NCI-H1436 (cell line): ENCODE results near the gene ACVR1.

Source experiments
- DNase-seq: peaks from one replicate; lab custom pipeline; 2025; lab: John Stamatoyannopoulos, UW

ACVR1 gene

DNA sequence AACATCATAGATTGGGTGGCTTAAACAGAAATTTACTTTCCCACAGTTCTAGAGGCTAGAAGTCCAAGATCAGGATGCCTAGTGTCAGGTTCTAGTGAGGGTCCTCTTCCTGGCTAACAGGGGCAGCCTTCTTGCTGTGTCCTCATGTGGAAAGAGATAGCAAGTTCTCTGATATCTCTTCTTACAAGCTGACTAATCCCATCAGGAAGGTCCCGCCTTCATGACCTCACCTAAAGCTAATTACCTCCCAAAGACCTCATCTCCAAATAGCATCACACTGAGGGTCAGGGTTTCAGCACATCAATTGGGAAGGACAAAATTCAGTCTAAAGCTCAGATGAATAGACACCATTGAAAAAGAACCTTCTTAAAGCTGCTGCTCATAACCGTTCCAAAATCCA, 22.9 kb downstream of the ACVR1 start:
- DNase-seq, result no peak

- DNase-seq, result no peak
These were observed 26.5 kb downstream of the ACVR1 start for GRCh38 chr2:157849591-157849990.

DNA sequence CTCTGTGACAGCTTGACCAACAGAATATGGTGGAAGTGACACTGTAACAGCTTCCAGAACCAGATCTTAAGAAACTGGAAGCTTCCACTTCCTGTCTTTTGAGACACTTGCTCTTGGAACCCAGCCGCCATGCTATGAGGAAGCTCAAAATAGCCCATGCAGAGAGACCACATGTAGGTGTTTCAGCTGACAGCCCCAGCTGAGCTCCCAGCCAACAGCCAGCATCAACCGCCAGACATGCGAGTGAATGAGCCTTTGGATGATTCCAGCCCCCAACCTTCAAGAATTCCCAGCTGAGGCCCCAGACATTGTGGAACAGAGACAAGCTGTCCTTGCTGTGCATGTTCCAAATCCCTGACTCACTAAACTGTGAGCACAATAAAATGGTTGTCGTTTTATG, 27.9 kb downstream of the ACVR1 start:
- DNase-seq, result no peak

- no peak for DNase-seq
These were observed 31.0 kb downstream of the ACVR1 start for GRCh38 chr2:157845081-157845480.

- no peak for DNase-seq
These were observed 32.2 kb downstream of the ACVR1 start for GRCh38 chr2:157843935-157844334.

- no peak for DNase-seq
These were observed 33.0 kb downstream of the ACVR1 start for GRCh38 chr2:157843081-157843480.

DNA sequence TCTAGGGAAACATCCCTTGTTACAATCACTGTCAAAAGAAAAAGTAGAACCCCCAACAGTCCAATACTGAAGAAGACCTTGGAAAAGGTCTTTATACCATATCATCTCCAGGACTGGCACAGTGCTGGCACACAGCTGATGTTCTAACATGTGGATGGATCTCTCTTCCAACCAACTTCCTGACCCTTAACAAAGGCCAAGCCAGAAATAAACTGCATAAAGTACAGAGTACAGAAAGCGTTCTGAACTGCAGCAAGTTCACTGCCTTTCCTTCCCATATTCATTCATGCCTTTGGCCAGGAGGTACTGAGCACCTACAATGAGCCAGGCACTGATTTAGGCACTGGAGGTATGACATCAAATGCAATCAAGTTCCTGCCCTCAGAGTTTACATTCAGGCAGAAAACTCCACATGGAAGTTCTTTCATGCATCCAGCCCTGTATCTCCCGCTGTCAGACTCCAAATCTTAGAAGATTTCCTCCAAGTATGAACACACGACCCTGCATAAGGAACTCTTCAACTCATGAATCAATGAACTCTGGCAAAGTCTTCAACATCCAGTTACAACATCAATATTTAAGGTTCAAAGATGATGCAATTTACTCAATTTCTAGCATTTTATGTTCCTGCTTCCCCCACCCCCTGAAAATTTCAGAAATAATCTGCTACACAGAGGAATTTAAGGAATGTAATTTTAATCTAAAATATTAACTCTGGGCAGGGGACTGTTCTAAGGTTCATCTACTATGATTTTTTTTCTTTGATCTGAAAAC, 33.8 kb downstream of the ACVR1 start:
- no peak for DNase-seq

- DNase-seq, result no peak
These were observed 34.6 kb downstream of the ACVR1 start for GRCh38 chr2:157841485-157841884.

GRCh38 chr2:157840568-157841156, 35.5 kb downstream of the ACVR1 start:
- DNase-seq, result no peak

DNA sequence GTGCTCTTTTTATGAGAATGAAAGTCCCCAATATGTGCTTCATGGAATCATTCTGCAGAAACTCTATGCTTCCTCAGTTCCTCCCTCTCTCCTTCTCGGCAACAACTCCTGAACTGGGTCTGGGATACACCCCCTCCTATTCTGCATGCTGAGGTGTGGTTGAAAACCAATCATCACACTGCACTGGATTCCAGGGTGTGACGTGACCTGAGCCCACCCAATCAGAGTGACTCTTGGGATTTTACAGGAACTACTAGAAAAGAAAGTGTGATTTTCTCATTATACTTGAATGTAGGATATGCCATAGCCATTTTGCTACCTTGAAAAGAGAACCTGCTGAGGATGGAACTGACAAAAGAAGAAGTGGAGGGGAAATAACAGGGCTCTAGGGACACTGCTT, 36.3 kb downstream of the ACVR1 start:
- no peak for DNase-seq

GRCh38 chr2:157839162-157839801, 36.8 kb downstream of the ACVR1 start:
- peak; percentile 48 for DNase-seq

- no peak for DNase-seq
These were observed 37.5 kb downstream of the ACVR1 start for GRCh38 chr2:157838442-157839161.

- no peak for DNase-seq
These were observed 38.2 kb downstream of the ACVR1 start for GRCh38 chr2:157837851-157838441.

DNA sequence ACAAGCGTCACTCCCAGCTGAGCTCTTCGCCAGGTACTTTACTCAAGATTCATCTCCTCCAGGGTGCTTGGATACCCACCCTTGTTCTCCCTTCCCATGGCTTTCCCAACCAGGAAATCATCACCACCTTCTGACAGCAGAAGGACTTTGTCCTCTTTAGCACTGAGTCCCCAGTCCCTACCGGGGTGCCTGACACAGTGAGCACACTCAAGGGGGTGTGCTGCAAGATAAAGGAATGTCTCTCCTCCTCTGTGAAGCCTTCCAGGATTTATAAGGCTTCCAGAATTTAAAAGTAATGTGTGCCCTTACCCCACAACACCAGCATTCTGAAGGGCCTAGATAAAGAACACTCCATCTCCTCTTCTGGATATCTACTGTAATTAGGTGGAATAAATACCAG, 39.6 kb downstream of the ACVR1 start:
- no peak for DNase-seq

GRCh38 chr2:157835425-157835824, 40.7 kb downstream of the ACVR1 start:
- no peak for DNase-seq

DNA sequence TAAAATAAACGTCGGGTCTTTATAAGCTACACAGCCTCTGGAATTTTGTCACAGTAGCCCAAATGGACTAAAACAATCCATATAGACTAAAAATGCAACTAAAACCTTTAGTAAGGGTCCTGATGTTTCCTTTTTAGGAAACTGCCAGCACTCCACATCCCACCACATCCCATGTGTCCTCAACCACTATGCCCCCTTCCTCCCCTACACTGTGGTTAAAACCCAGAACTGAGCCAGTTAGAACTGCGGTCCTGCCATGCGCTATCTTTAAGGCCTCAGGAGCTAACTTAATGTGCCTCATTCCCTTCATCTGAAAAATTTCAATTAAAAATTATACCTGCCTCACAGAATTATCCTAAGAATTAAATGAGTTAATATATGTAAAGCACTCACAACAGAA, 41.1 kb downstream of the ACVR1 start:
- no peak for DNase-seq

DNA sequence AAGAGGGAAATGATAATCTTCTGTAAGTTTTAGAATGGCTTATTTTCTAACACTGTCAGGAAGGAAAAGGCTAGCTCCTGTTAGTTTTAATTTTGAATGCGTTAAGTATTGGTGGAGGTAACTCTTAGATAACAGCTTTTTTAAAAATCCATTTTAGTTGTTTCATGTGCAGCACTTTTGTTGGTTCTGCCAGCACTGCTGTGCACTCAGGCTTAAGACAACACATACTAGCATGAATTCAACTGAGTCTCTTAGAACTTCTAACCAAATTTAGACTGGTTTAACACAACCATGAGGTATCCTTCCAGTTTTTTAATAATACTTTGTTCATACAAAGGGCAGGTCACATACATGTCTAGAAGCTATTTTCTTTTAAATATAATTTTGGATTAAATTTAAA, 42.4 kb downstream of the ACVR1 start:
- DNase-seq, result no peak

- DNase-seq, result no peak
These were observed 44.4 kb downstream of the ACVR1 start for GRCh38 chr2:157831573-157832315.

DNA sequence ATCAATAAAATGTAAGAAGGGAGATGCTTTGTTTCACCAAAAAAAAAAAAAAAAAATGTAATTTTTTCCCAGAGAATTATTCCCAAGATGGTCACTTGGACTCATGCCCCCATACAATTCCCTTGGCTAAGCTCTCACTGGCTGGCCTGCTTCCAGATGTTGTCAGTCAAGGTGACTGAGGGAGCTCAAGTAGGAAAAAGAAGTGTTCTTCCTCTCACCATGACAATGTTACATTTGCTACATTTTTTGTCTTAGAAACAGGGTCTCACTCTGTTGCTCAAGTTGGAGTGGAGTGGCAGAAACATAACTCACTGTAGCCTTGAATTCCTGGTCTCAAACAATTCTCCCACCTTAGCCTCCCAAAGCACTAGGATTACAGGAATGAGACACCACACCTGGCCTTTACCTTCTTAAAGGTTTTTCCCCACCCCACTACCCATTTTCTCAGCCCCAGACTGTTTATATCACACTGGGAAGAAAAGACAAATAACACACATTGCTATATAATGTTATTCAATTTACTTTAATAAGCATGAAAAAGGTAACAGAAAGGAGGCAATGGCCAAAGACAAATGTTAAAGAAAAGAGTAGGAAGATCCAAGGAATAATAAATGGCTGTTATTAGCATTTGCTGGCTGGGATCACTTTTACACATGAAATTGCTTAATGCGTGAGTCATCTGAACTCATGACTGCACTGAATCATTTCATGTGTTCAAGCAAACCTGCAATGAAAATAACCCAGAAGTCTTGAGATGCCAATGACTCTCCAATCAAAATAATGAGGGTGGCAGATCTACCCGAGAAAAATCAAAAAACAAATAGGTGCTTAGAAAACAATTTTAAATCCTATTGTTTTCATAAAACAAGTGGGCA, 45.2 kb downstream of the ACVR1 start:
- DNase-seq, result no peak

DNA sequence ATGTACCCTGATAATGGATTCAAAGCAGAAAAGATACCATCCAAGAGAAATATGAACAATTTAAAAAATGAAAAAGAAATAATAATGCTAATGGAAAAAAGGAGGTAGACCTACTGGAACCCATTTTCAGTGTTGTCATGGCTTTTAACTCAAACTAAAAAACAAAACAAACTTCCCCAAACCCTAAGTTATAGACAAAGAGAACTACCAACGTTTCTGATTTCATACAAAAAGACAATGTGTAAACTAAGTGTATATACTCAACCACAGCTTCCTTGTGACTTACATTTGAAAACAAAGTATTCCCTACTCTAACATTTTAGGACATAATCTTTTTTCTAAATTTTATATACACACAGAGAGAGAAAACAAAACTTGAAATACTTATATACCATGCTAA, 45.9 kb downstream of the ACVR1 start:
- DNase-seq, result no peak

DNA sequence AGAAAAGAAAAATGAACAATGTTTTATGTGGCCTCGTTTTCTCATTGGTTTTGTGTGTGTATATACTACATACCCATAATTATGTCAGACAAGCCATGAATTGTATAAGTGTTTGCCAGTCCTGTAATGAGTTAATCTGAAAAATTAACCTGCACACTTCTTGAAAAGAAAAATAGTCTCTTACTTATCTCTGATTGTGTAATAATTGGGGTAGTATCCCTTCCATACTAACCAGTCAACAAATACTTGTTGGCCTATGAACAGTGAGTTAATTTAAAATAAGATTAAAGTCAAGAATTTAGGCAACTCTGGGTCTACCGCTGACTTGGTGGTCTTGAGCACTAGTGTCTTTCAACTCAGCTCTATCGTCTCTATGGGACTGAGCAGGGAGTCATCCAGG, 48.8 kb downstream of the ACVR1 start:
- DNase-seq, result no peak
